ENCODE results near the gene PXMP2. TPM values are rescaled to one million over a fixed set of nuclear protein-coding genes. Genes with fewer than 3 reads are reported as not detected.
"Not testable (repeated sequence)": the region's sequence is repeated elsewhere in the genome, so short reads cannot be mapped to it uniquely, and the experiment has no call there.

PXMP2 gene
- total RNA-seq, 2 donors from 2014 or later, result 7.1 to 8.1 TPM

- H3K36me3 Mint-ChIP-seq (ENCODE audit: low read depth), result peaks cover 100% of the 10 kb centered on the region
- H3K4me3 Mint-ChIP-seq, result no peak overlapping the region
- no peak for ATAC-seq (replicated peaks)
These were observed 46.8 kb downstream of the PXMP2 start for GRCh38 chr12:132734206-132734605.

GRCh38 chr12:132735496-132735895 lies 48.1 kb downstream of the PXMP2 start:
- H3K27ac Mint-ChIP-seq, result no peak overlapping the region
- H3K4me1 Mint-ChIP-seq, result peaks cover 5% of the 10 kb centered on the region
- no peak overlapping the region for H3K4me3 Mint-ChIP-seq
- no peak for ATAC-seq (replicated peaks)
- no peaks in the 10 kb centered on the region for H3K27me3 Mint-ChIP-seq
- H3K36me3 Mint-ChIP-seq (ENCODE audit: low read depth), result peaks cover 100% of the 10 kb centered on the region
- H3K9me3 Mint-ChIP-seq, result no peaks in the 10 kb centered on the region

More at GRCh38 chr12:132734206-132734605, 46.8 kb downstream of the PXMP2 start:
- no peak overlapping the region for H3K27ac Mint-ChIP-seq
- H3K27me3 Mint-ChIP-seq, result no peaks in the 10 kb centered on the region
- no peaks in the 10 kb centered on the region for H3K9me3 Mint-ChIP-seq
- H3K4me1 Mint-ChIP-seq, result peaks cover 13% of the 10 kb centered on the region

DNA sequence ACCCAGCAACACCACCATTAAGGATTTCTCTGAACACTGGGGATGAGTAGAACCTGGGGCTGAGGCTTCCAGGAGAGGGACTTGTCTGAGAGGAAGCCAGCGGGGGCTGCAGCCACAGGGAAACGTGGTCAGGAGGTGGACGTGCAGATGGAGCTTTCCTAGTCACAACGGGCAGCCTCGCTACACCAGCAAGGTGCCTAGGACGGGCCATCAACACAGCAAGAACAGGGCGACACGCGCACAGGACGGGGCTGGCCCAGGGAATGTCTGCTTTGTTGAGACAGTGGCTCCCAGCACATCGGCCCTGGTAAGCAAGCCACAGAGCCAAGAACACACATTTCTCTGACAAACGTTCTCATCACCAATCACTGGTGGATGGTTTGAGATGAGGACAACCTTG lies 49.0 kb downstream of the PXMP2 start:
- H3K9me3 Mint-ChIP-seq, result no peaks in the 10 kb centered on the region
- peaks cover 5% of the 10 kb centered on the region for H3K4me1 Mint-ChIP-seq
- no peak for ATAC-seq (replicated peaks)
- no peak overlapping the region for H3K27ac Mint-ChIP-seq
- H3K27me3 Mint-ChIP-seq, result no peaks in the 10 kb centered on the region
- peaks cover 100% of the 10 kb centered on the region for H3K36me3 Mint-ChIP-seq (ENCODE audit: low read depth)
- H3K4me3 Mint-ChIP-seq, result no peak overlapping the region

DNA sequence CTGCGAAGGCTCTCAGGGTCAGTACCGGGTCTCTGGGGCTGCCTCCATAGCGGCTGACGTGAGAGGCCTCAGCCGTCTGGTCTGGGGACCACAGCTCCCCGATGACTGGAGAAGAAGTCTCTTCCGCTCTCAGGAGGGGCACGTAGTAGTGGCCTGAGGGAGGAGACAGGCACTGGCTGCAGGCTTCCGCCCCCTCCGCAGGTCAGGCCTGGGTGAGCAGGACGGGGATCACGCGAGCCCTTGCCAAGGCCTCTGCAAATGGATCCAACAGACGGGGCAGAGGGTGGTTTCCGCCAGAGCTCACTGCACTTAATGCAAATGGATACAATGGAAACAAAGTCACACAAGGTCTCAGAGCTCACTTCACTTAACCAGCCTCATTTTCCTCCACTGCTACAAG lies 49.5 kb downstream of the PXMP2 start:
- H3K27me3 Mint-ChIP-seq, result no peaks in the 10 kb centered on the region
- H3K27ac Mint-ChIP-seq, result no peak overlapping the region
- no peak for ATAC-seq (replicated peaks)
- H3K36me3 Mint-ChIP-seq (ENCODE audit: low read depth), result peaks cover 100% of the 10 kb centered on the region
- no peaks in the 10 kb centered on the region for H3K9me3 Mint-ChIP-seq
- no peak overlapping the region for H3K4me3 Mint-ChIP-seq
- H3K4me1 Mint-ChIP-seq, result peaks cover 5% of the 10 kb centered on the region

DNA sequence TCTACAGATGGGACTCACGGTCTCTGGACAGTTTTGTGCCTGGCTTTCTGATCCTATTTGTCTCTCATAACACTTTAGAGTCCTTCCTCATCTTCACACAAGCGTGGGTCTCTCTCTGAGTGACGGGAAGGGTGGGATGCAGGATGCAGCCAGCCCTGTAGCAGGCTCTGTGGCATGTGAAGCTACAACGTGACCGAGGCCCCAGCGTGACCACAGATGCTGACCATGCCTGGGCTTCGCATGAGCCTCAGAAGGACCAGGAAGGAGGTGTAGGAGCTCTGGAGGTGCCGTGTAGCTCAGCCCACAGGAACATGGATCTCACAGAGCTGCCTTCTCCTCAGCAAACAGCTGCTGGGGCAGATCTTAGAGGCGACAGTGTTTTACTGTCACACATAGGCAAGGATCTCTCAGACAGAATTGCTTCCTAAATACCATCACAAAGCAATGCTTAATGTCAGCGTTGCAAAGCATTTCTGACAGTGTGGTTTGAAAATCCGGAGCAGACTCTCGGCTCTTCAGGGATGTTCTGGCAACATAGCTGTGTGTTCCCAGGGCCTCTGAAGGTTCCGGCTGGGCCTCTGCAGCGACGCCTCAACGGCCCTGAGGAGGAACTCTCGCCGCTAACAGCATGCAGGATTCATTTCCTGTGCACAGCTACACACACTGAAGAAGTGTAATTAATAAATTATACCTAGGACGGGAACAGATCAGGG lies 52.4 kb downstream of the PXMP2 start:
- Mint-ChIP-seq H3K36me3 (ENCODE audit: low read depth) (peaks cover 100% of the 10 kb centered on the region), H3K9me3 (no peaks in the 10 kb centered on the region), H3K4me1 (peaks cover 12% of the 10 kb centered on the region), H3K4me3 (no peak overlapping the region), H3K27me3 (no peaks in the 10 kb centered on the region), H3K27ac (no peak overlapping the region)
- no peak for ATAC-seq (replicated peaks)

DNA sequence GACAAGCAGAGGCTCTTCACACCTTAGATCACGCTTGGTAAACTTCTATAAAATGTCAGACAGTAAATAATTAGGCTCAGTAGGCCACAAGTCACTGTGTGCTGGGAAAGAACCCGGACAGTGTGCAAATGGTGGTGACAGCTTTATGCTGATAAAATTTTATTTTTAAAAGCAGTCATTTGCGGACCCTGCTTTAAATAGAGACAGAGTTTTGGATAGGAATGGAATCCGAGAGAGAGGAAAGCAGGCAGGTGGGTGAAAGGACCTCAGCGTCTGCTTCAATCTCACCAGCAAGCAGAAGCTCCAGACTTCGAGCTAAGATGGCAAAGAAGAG lies 52.9 kb downstream of the PXMP2 start:
- no peak overlapping the region for H3K27ac Mint-ChIP-seq
- peaks cover 100% of the 10 kb centered on the region for H3K36me3 Mint-ChIP-seq (ENCODE audit: low read depth)
- H3K9me3 Mint-ChIP-seq, result no peaks in the 10 kb centered on the region
- H3K4me3 Mint-ChIP-seq, result no peak overlapping the region
- no peak for ATAC-seq (replicated peaks)
- no peaks in the 10 kb centered on the region for H3K27me3 Mint-ChIP-seq
- peaks cover 12% of the 10 kb centered on the region for H3K4me1 Mint-ChIP-seq

DNA sequence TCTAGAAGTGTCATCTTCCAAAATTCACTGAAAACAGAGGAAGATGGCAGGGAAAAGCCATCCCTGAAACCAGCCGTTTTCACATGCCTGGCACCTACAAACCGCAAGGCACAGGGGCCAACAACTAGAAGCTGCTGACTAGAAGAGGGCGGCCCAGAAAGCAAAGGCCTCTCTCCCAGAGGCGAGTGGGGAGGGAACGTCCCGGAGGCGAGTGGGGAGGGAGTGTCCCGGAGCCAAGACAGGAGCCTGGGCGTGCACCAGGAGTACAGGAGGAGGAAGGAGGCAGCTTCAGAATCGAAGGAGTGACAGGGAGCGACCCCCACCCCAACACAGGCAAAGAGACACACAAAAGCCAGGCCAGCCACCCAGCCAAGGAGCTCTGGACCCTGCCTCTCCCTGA lies 53.3 kb downstream of the PXMP2 start:
- no peak overlapping the region for H3K27ac Mint-ChIP-seq
- H3K36me3 Mint-ChIP-seq (ENCODE audit: low read depth), result peaks cover 100% of the 10 kb centered on the region
- no peak for ATAC-seq (replicated peaks)
- no peaks in the 10 kb centered on the region for H3K9me3 Mint-ChIP-seq
- peaks cover 12% of the 10 kb centered on the region for H3K4me1 Mint-ChIP-seq
- H3K27me3 Mint-ChIP-seq, result no peaks in the 10 kb centered on the region
- no peak overlapping the region for H3K4me3 Mint-ChIP-seq

- Mint-ChIP-seq H3K4me1 (peaks cover 12% of the 10 kb centered on the region), H3K9me3 (no peaks in the 10 kb centered on the region), H3K4me3 (no peak overlapping the region), H3K27ac (no peak overlapping the region), H3K36me3 (ENCODE audit: low read depth) (peaks cover 100% of the 10 kb centered on the region), H3K27me3 (no peaks in the 10 kb centered on the region)
- no peak for ATAC-seq (replicated peaks)
These were observed 54.2 kb downstream of the PXMP2 start for GRCh38 chr12:132741620-132742019.

GRCh38 chr12:132743831-132744230 lies 56.4 kb downstream of the PXMP2 start:
- ATAC-seq (replicated peaks), result no peak
- Mint-ChIP-seq H3K4me1 (peaks cover 12% of the 10 kb centered on the region), H3K27me3 (no peaks in the 10 kb centered on the region), H3K27ac (no peak overlapping the region), H3K36me3 (ENCODE audit: low read depth) (peaks cover 100% of the 10 kb centered on the region), H3K4me3 (no peak overlapping the region), H3K9me3 (no peaks in the 10 kb centered on the region)

GRCh38 chr12:132746613-132747012 lies 59.2 kb downstream of the PXMP2 start:
- H3K4me3 Mint-ChIP-seq, result no peak overlapping the region
- H3K27me3 Mint-ChIP-seq, result no peaks in the 10 kb centered on the region
- ATAC-seq (replicated peaks), result no peak
- no peak overlapping the region for H3K27ac Mint-ChIP-seq
- peaks cover 12% of the 10 kb centered on the region for H3K4me1 Mint-ChIP-seq
- H3K9me3 Mint-ChIP-seq, result no peaks in the 10 kb centered on the region
- H3K36me3 Mint-ChIP-seq (ENCODE audit: low read depth), result peaks cover 100% of the 10 kb centered on the region

GRCh38 chr12:132747395-132747794 lies 60.0 kb downstream of the PXMP2 start:
- Mint-ChIP-seq H3K27ac (no peak overlapping the region), H3K9me3 (no peaks in the 10 kb centered on the region), H3K27me3 (no peaks in the 10 kb centered on the region), H3K36me3 (ENCODE audit: low read depth) (peaks cover 100% of the 10 kb centered on the region), H3K4me1 (peaks cover 11% of the 10 kb centered on the region), H3K4me3 (no peak overlapping the region)
- ATAC-seq (replicated peaks), result no peak

GRCh38 chr12:132747896-132748295 lies 60.5 kb downstream of the PXMP2 start:
- peaks cover 100% of the 10 kb centered on the region for H3K36me3 Mint-ChIP-seq (ENCODE audit: low read depth)
- no peak for ATAC-seq (replicated peaks)
- H3K4me3 Mint-ChIP-seq, result no peak overlapping the region
- no peaks in the 10 kb centered on the region for H3K9me3 Mint-ChIP-seq
- no peaks in the 10 kb centered on the region for H3K27me3 Mint-ChIP-seq
- H3K4me1 Mint-ChIP-seq, result peaks cover 6% of the 10 kb centered on the region
- H3K27ac Mint-ChIP-seq, result no peak overlapping the region

- Mint-ChIP-seq H3K9me3 (no peaks in the 10 kb centered on the region), H3K36me3 (ENCODE audit: low read depth) (peaks cover 100% of the 10 kb centered on the region), H3K4me1 (peaks cover 4% of the 10 kb centered on the region), H3K27me3 (no peaks in the 10 kb centered on the region), H3K27ac (no peak overlapping the region), H3K4me3 (no peak overlapping the region)
- ATAC-seq (replicated peaks), result no peak
These were observed 60.9 kb downstream of the PXMP2 start for GRCh38 chr12:132748319-132748718.

DNA sequence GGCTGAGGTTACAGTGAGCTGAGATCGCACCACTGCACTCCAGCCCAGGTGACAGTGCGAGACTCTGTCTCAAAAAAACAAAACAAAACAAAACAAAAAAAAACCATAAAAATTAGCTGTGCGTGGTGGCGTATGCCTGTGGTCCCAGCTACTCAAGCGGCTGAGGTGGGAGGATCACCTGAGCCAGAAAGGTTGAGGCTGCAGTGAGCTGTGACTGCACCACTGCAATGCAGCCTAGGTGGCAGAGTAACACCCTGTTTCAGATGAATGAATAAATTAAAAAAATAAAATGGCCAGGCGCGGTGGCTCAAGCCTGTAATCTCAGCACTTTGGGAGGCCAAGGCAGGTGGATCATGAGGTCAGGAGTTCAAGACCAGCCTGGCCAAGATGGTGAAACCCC lies 66.3 kb downstream of the PXMP2 start:
- H3K9me3 Mint-ChIP-seq; ATAC-seq (replicated peaks); H3K4me1 Mint-ChIP-seq; H3K27me3 Mint-ChIP-seq; H3K27ac Mint-ChIP-seq; H3K4me3 Mint-ChIP-seq: not testable (repeated sequence)
- peaks cover 98% of the 10 kb centered on the region for H3K36me3 Mint-ChIP-seq (ENCODE audit: low read depth)

DNA sequence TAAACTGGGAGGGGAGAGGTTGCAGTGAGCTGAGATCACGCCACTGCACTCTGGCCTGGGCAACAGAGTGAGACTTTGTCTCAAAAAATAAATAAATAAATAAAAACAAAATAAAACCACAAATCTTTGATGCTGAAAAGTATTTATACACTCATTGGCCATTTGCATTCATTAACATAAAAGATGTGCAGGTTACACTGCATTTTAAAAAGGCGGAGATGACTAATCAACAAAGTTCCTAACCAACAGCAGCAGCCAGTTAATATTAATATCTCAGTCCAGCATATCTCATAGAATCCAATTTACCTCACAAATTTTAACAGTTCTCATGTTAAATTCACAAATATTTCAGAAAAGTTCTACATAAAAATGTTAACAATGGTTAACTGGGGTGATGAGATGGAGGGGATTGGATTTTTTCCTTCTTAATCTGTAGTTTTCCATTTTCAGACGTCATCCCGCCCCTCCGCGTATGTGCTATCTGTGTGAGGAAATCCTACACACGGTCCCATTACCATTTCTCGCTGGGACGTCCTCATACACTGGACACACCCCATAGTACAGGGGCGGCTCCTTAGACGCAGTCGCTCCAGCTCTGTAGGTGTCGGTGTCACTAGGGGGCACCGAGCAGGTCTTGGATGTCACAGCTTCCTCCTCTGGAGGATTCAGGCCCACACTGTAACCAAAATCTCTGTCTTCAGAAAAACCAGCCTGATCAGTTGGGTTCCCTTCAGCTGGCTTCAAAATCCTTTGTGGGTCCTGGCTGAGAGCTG lies 67.0 kb downstream of the PXMP2 start:
- no peak for ATAC-seq (replicated peaks)
- Mint-ChIP-seq H3K9me3 (no peaks in the 10 kb centered on the region), H3K36me3 (ENCODE audit: low read depth) (peaks cover 96% of the 10 kb centered on the region), H3K4me1 (peaks cover 5% of the 10 kb centered on the region), H3K4me3 (no peak overlapping the region), H3K27ac (no peak overlapping the region), H3K27me3 (no peaks in the 10 kb centered on the region)

Data from activated T-helper 17 cell treated with anti-CD3 and anti-CD28 coated beads, Interleukin-2, amount 50 U/mL, for 72 hours (primary cell).